Measurements from ENCODE around the gene ZNF135.

GRCh38 chr19:58097349-58097748 is 38.3 kb downstream of the ZNF135 start:
- TF ChIP-seq, protein P1, sequence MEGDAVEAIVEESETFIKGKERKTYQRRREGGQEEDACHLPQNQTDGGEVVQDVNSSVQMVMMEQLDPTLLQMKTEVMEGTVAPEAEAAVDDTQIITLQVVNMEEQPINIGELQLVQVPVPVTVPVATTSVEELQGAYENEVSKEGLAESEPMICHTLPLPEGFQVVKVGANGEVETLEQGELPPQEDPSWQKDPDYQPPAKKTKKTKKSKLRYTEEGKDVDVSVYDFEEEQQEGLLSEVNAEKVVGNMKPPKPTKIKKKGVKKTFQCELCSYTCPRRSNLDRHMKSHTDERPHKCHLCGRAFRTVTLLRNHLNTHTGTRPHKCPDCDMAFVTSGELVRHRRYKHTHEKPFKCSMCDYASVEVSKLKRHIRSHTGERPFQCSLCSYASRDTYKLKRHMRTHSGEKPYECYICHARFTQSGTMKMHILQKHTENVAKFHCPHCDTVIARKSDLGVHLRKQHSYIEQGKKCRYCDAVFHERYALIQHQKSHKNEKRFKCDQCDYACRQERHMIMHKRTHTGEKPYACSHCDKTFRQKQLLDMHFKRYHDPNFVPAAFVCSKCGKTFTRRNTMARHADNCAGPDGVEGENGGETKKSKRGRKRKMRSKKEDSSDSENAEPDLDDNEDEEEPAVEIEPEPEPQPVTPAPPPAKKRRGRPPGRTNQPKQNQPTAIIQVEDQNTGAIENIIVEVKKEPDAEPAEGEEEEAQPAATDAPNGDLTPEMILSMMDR (IDR thresholded peaks at IDR 0.05; ENCODE audit: low read depth, low read length, missing input control): no peak
- TF ChIP-seq, protein P2, sequence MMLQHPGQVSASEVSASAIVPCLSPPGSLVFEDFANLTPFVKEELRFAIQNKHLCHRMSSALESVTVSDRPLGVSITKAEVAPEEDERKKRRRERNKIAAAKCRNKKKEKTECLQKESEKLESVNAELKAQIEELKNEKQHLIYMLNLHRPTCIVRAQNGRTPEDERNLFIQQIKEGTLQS (IDR thresholded peaks at IDR 0.05): no peak
- TF ChIP-seq MAX (IDR thresholded peaks at IDR 0.05): no peak
- no peak for TF ChIP-seq HNF4G (IDR thresholded peaks at IDR 0.05)
- no peak for TF ChIP-seq RAD21 (IDR thresholded peaks at IDR 0.05)
- TF ChIP-seq SP1 (IDR thresholded peaks at IDR 0.05): no peak
- no peak for TF ChIP-seq ZBTB33 (IDR thresholded peaks at IDR 0.05)
- no peak for TF ChIP-seq REST (IDR thresholded peaks at IDR 0.05)

Data from liver (tissue), 3 donors.